CD4-positive, alpha-beta T cell treated with Interleukin-17A for 4 hours (primary cell): Measurements from ENCODE around the gene KCNQ1.
A peak's percentile ranks its signal among the peaks of the same experiment; 100 is the strongest.

ENCODE experiments used
- DNase-seq: peaks from one replicate; pipeline ENCODE4 v3.0.0-alpha.2; 2020; ENCODE audit warnings: mixed read lengths

Gene KCNQ1

DNA sequence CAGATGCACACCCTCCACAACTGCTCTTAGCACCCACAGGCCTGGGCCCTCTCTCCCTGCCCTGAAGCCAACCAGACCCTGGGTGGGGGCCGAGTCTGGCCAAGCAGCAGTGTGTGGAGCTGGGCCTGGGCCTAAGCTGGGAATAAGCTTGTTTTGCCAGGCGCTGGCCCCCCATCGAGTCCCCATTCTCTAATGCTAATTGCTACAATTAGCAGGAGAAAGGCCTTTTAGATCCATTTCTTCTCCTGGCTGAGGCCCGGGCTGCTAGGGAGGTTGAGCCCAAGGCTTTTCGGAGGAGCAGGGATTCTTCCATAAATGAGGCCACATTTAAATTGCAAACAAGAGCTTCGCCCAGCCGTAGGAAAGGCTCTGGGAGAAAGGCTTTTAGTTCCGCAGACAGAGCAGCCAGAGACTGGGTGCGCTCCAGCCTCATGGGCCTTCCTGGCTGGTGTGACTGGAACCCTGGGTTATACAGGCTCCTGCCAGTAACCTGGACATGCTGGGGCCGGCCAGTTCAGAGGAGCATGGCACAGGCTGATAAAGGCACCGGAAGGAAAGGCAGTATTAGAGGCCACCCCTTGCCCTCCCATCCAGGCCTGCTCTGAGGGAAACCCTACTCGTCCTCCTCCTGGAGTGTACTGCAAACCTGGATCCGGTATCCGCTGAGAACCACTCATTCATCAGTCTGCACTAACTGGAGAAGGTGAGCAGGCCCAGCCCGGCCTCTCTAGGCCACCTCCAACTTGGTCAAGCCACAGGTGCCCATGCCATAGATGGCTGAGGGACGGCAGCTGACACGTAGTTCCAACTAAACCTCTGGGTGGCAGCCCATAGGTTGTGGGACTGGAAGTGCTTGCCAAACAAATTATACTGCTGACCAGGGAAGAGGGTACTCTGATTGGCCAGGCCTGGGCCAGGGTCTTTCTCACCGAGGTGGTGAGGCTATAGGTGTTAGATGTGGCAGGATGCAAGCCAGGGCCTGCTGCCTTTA lies 248.8 kb downstream of the KCNQ1 start:
- DNase-seq = no peak

DNA sequence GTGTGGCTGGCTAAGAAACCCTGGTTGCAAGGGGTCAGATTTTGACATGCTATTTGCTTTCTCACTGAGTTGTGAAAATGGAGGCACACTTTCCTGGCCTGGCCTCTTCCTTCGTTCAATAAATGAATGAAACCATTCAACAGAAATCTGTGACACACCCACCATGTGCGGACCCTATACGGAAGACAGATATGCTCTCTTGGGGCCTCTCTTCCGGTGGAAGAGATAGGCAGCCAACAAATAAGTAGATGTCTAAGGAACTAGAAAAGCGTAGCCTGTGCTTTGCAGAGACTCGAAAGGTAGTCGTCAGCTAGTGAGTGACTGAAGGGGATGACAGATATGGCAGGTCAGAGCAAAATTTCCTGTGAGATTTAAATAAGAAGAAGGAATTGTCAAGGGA lies 249.7 kb downstream of the KCNQ1 start:
- DNase-seq = no peak

DNA sequence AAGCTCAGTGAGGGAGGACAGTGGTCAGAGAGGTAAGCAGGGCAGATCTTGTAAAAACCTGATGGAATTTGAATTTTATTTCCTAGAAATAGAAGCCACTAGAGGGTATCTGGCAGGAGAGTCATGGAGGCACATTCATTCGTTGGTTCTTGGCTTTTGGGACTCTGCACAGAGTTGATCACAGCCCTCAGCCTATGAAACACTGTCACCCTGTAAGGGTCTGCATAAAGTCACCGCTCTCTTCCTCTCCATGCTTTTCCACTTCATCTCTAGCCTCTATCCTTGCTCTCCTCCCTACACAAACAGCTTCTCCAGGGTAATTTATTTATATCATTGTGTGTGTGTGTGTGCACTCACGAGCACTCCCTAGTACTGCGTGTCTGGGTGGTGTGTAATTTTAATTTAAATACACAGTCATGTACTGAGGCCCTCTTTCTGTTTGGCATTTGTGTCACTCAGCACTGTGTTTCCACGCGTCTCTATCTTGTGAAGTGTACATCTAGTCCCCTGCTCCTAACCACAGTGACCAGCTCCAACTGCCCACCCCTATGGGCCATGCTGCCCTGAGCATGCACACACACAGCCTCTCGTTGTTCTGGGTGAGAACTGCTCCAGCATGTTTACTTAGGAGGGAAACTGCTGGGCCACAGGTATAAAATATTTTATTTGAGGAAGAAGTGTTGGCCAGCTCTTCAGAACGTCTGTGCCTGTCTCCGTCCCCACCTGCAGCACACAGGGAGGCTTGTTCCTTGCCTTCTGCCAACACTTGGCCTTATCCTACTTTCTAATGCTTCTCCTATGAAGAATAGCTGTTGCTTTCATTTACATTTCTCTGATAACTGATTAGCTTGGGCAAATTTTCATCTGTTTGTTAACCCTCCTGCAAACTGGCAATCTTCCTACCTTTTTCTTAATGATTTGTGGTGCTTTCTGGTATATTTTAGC lies 250.5 kb downstream of the KCNQ1 start:
- no peak for DNase-seq

DNA sequence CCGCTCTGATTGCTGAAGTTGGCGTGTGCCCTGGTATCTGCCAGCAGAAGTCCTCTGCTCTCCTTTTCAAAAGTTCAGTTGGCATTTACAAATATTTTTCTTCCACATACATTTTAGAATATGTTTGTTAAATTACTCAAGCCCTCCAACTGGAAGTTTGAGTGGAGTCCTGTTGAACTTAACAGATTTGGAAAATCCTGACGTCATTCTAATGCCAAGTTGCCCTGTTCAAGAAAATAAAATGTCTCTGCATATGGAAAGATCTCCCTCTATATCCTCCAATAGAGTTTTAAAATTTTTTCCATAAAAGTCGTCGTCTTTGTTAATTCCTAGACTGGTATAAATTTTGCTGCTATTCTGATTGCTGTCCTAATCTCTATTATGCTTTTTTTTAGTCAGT lies 251.6 kb downstream of the KCNQ1 start:
- DNase-seq = no peak

DNA sequence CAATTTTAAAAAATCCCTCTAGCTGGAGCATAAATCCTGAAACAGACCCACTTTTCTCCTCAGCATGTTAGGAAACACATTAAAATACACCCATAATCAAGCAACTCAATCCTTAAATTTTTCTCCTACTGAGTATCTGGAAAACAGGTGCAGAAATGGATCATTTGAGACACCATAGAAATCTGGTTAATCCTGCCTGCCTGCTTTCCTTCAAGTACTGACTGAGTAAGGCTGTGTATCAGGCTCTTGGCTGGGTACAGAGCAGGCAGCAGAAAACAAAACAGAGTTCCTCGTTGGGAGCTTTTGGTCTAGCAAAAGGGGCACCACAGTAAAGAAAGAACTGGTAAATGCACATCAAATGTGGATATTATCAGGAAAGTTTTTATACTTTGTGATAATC lies 253.1 kb downstream of the KCNQ1 start:
- DNase-seq = no peak

DNA sequence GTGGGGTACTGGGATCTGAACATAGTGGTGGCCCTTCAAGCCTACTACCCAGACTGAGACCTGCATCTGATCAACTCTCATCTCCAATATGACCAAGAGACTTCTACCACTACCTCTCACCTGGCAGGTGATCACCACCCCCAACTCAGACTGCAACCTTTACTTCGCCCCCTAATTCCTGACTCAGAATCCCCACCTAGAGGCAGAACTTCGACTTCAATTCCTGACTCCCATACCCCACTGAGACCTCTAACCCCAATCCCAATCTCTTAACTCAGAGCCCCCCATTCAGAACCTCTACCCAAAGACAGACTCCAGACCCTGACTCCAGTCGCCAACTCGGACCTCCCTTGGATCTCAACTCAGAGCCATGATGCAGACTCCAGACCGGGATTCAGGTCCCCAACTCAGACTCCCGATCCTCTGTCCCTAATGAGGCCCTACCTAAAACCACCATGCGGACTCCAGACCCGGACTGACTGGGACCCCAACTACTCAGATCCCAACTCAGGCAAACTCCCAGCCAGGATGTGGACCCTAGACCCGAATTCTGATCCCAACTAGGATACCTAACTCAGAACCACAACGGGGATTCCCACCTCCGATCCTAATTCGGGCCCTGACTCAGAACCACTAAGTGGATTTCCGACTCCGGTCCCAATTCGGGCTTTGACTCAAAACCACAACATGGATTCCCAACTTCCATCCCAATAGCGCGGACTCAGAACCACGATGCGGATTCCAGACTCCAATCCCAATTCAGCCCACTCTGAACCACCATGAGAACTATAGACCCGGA lies 253.8 kb downstream of the KCNQ1 start:
- no peak for DNase-seq

DNA sequence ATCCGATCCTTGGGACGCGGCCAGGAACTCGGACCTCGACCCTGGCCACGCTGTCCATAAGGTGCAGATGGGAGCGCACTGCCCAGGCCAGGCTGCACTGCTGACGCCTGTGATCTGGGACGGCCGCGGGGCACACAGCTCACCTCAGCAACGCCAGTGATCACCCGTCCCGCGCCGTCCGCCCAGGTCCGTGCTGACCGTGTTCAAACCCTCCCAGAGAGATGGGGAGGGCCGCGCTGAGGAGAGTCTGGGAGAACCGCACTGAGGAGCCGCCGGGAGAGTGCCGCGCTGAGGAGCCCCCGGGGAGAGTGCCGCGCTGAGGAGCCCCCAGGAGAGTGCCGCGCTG lies 254.3 kb downstream of the KCNQ1 start:
- DNase-seq = peak; percentile 11

DNA sequence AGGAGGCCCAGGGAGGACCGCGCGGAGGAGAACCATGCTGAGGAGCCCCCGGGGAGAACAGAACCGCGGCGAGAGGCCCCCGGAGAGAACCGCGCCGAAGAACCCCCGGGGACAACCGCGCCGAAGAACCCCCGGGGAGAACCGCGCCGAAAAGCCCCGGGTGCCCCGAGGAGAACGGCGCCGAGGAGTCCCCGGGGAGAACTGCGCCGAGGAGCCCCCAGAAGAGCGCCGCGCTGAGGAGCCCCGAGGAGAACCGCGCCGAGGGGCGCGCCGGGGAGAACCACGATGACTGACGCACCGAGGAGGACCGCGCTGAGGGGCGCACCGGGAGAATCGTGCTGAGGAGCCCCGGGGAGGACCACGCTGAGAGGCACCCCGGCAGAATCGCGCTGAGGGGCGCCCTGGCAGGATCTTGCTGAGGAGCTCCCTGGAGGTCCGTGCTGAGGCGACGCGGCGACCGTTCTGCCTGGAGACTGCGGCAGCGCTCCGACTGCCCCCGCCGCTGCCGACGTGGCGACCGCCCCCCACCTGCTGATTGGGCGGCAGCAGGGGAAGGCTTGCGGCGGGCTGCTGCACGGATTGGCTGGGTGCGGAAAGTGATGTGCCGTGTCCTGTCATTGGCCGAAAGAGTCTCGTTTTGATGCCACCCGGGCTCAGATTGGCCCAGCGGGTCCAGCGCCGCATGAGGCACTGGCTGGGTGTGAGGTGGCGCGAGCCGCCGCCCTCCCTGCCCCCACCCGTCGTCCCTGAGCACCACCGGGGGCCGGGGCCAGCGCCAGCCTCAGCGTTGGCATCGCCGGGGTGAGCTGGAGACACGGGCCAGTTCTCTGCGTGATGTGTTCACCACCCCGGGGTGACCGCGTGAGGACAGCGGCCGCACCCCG lies 255.0 kb downstream of the KCNQ1 start, which contains the start of gene KCNQ1OT1:
KCNQ1OT1 (minus strand) TSS at position 464 of the 884 bp plus-strand sequence.
- peak; percentile 86 for DNase-seq

DNA sequence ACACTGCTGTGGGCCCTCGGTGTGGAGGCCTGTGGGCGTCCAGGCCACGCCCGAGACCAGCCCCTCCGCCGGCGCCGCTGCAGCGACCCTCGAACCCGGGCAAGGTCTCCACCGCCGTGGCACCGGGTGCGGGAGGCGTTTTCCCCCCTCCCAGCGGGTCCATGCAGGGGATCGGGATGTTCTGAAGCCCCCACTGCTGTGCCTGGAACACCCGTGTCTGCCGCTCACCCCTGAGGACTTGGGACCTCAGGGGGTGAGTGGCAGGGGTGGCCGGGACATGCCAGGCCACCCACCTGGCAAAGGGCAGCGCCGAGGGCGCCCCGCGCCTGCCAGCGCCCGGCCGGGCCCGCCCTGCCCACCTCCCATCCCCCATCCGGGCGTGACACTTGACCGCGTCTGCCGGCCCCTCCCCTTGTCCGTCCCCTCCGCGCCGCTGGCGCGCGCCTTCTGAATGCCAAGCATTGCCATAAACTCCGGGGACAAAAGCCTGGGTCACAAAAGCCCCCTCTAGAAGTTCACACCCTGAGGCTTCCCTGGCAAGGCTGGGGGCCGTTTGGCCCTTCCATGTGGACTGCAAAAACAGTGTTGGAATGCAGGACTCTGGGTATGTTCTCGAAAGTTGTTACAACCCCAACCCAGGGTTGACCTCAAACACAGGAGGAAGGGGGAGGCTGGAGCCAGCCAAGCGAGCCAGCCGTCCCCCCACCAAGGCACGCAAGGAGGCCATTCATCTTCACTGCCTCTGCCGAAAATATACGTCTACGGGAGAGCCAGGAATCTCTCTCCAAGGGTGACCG lies 255.8 kb downstream of the KCNQ1 start:
- DNase-seq = peak; percentile 39

DNA sequence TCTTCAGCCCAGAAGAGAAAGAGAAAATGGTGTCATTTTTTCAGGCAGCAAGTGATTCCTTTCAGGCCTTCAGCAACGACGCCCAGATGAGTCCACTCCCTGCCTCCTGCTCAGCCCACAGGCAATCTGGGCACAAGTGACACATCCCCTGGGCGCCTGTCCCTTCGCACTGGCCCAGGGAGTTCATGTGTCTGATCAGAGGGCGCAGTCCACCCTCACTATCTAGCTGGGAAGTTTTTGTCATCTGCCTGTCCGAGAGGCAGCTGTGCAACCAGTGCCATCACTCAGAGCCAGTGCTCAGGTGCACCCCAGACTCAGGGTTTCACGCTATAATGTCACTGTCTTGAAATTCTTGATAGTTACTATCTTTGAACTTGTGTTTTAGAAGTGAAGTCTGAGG lies 256.4 kb downstream of the KCNQ1 start:
- no peak for DNase-seq

DNA sequence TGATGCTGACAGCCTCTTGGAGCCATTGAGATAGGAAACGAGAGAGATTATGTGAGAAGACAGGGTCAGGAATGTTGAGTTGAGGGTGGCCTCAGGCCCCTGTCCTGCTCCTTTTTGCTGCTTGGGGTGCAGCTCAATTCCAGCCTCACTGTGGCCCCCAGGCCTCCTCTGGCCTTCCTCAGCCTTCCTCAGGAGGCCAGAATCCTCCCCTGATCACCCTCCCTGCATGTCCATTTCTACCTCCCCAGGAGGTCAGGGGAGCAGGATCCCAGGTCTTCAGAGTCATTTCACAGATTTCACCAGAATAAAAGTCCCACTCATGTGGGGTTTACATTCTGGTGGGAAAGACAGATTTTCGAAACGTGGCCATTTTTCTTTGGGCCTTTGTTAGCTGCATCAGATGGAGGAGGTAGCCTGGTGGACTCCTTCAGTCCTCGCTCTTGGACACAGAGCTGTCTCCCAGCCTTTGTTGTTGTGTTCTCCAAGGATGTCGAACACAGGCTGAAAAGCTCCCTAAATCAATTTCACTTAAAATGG lies 257.2 kb downstream of the KCNQ1 start:
- DNase-seq = no peak

DNA sequence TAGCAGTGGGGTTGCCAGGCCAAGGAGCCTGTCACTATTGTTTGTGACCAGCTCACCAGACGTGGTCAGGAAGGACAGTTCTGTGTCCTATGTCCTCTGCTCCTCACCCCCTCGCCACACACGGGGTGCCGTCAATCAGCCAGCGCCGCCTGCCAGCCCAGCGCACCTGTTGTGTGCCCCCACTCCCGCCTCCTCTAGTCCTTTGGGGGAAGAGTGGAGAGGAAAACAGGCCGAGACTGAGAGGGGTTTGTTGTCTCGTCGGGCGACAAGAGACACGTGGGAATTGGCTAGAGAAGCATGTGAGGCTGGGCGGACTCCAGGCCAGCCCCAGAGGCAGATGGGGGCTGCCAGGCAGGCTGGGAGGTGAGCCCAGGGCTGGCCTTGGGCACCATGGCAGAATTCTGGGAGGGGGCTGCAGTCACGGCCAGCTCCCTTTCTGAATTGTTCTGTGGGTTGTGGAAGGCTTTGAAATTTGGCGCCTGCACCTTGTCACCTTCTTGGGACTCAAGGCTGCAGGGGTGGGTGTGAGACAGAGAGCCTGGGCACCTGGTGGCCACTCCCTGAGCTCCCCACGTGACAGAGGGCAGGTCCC lies 258.1 kb downstream of the KCNQ1 start:
- DNase-seq = no peak

DNA sequence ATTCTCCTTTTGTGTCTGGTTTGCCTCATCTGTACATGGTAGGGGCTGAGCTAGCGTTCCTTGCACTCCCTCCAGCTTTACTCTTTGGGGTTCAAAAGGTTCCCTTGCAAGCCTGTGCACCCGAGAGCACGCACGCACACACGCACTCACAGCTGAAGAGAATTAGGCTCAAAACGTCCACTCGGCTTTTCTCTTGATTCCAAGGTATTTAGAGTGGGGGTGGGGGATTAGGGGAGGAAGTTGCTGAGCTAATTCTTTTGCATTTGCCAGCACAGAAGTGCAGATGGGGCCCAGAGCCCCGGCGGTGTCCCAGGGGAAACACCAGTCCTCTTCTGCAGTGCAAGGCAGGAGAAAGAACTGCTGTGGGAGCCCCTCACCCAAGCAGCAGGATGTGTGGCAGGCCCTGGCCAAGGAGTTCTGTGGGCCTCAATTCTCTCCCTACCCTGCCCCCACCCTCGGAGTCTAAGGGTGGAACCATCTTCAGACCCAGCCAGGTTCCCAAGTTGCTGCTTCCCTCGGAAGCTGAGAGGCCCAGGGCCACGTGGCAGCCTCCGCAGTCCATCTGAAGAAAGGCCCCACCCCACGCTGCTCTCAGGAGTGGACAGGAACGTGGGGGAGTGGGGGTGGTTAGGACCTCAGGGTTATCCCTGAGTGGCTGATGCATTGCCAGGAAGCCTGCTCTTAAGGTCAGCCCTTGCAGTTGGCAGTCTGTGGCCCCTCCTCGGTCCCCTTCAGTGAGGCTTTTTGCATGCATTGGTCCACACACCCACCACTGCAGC lies 258.7 kb downstream of the KCNQ1 start:
- no peak for DNase-seq

DNA sequence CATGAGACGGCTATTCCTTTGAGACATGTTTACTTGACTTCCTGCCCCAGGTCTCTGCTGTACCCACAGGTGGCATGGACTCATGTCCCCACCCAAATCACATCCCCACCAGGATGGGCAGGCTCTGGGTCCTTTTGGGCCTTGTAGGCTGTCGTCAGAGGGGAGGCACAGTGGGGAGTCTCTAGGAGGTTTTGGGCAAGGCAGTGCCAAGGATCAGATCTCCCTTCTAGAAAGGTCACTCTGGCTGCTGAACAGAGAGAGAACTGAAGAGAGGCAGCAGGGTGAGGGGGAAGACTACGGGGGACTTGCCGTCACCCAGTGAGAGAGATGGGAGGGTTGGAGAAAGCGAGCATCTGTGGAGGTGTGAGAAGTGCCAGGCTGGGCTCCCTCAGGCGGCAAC lies 259.5 kb downstream of the KCNQ1 start:
- no peak for DNase-seq

DNA sequence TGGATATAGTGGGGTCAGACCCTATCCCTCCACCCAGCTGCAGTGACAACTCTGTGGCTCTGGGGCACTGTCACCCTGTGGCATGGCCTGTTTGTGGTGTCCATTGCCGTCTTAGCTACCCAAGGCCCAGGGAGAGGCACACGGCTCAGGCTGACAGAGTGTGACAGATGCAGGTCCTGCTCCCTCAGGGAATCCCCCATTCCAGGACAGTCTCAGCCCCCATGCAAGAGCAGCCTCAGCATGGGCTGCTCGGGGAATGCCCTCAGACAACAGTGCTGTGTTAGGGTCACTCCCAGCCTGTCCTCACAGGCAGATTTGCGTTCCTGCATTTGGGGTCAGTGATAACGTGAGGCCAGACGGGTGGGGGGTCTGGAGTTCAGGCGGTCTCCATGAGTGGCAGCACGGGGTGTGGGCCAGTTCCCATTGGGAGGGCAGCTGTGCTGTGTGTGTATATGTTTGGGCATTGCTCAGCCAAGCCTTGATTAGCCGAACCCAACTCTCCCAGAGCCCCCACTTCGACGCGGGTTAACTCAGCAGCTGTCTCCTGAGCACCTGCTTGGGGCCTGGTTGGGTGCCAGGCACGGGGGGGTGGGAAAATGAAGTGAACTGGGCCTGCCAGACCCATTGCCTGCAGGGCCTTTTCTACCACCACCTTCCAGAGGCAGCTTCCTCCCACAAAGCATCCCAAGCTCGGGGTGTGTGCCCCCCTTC lies 260.2 kb downstream of the KCNQ1 start:
- DNase-seq = no peak

DNA sequence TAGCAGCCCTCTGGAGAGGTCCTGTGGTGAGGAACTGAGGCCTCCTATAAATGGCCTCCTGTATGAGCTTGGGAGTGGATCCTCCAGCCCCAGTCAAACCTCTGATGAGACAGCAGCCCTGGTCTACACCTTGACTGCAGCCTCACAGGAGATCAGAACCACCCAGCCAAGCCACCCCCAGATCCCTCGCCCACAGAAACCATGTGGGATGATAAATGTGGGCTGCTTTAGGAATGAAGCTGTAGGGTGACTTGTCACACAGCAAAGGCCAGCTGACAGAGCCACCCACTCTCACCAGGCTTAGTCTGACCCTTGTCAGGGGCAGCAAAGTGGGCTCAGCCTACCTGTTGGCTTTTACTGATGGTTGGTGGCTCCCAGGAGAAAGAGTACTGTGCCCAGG lies 261.5 kb downstream of the KCNQ1 start:
- DNase-seq = no peak

DNA sequence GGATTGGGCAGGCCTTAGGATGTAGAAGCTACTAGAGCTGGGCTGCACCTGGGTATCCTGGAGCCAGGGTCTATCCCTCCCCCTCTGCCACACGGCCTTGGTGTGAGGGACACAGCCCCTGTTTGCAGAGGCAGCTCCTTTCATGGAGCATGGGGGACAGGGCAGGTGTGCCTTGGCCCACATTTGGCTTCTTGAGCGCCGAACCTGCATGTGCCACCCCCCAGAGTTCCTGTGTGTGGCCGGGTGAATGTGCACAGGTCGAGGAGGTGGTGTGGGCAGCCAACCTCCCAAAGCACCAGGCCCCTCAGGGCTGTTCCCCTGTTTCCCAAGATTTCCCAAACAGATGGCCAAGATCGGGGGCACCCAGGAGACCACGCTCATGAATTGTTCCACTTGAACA lies 262.9 kb downstream of the KCNQ1 start:
- DNase-seq = no peak

DNA sequence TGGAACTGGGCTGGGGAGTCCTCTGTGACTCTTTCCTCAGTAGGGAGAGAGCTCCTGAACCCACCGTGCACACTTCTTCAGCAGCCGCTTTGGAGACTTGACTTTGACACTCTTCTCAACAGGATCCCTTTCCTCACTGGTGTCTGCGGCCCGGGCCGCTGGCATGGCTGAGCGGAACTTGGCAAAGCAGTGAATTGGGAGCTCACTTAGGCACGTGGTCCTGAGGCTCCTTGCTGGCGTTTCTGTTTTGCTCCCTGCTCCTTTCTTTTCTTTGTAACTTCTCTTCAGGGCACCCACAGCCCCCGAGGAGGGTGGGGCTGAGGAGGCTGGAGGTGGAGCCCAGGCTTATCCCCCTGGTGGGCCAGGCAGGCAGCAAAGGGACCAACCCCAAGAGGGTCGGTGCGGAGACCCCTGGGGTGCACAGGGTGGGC lies 263.4 kb downstream of the KCNQ1 start:
- DNase-seq = no peak
